GM12878 (cell line): ENCODE results near the gene RAC2. TPM values are rescaled to one million over a fixed set of nuclear protein-coding genes. Genes with fewer than 3 reads are reported as not detected.

Experiments
- BCLAF1 ChIP-seq: fragments of 450-650 bp; IDR thresholded peaks from 2 replicates; pipeline ENCODE4 v1.6.1; 2017; ENCODE audit warnings: antibody characterized with exemption, mild to moderate bottlenecking, moderate library complexity
- EGR1 ChIP-seq, 2 experiments: IDR thresholded peaks; 1 replicate in 1 of 2; 2 replicates in 1 of 2; pipeline ENCODE4 v1.6.1; 2011 to 2012; ENCODE audit warnings: low read depth in 2 of 2, low read length in 2 of 2, borderline replicate concordance in 1 of 2, mild to moderate bottlenecking in 1 of 2, moderate library complexity in 1 of 2
- IKZF2 ChIP-seq, 2 experiments: fragments of 450-650 bp; IDR thresholded peaks; 2 replicates each; pipeline ENCODE4 v1.6.1; 2017; ENCODE audit warnings: mild to moderate bottlenecking in 2 of 2, moderate library complexity in 2 of 2
- MTA2 ChIP-seq: fragments of 450-650 bp; IDR thresholded peaks from 2 replicates; pipeline ENCODE4 v1.6.1; 2016; ENCODE audit warnings: low read depth, mild to moderate bottlenecking, moderate library complexity
- NFIC ChIP-seq: IDR thresholded peaks from 2 replicates; pipeline ENCODE4 v1.6.1; 2012; ENCODE audit warnings: low read depth, mild to moderate bottlenecking, inconsistent platforms, low read length, moderate library complexity
- RAD21 ChIP-seq: IDR thresholded peaks from 2 replicates; pipeline ENCODE4 v1.6.1; 2011; ENCODE audit warnings: mild to moderate bottlenecking, low read depth, low read length, moderate library complexity; ENCODE audit not compliant: insufficient read depth
- SREBF2 ChIP-seq: IDR thresholded peaks from 2 replicates; pipeline ENCODE4 v1.6.1; 2012; ENCODE audit warnings: mild to moderate bottlenecking, low read length
- SUPT20H ChIP-seq: IDR thresholded peaks from 2 replicates; pipeline ENCODE4 v1.6.1; 2011; ENCODE audit warnings: low read depth, mild to moderate bottlenecking, low read length, moderate library complexity, borderline replicate concordance; ENCODE audit not compliant: control insufficient read depth
- YY1 ChIP-seq: IDR thresholded peaks from 2 replicates; pipeline ENCODE4 v1.6.1; 2011; ENCODE audit warnings: low read depth, mild to moderate bottlenecking, low read length
- ZNF24 ChIP-seq: fragments of 450-650 bp; IDR thresholded peaks from 2 replicates; pipeline ENCODE4 v1.6.1; 2017; ENCODE audit warnings: antibody characterized with exemption, mild to moderate bottlenecking
- ZNF592 ChIP-seq: fragments of 450-650 bp; IDR thresholded peaks from 2 replicates; pipeline ENCODE4 v1.6.1; 2017; ENCODE audit warnings: mild to moderate bottlenecking, moderate library complexity
- polyA plus RNA-seq, 11 experiments: library from polyadenylated mRNA; depleted of rRNA in 4 of 11; unstranded in 6 of 11; stranded (reverse) in 5 of 11; fragments of >200 nt; fragmentation: Nextera tagmentation in 4 of 11; fragmentation: Illumina TruSeq in 1 of 11; extraction: Ambion mirVana in 4 of 11; extraction: Trizol in 1 of 11; gene quantifications; 1 replicate in 1 of 11; 2 replicates in 10 of 11; pipeline versions ENCODE4 v1.2.1 to v1.2.3, GENCODE V29; 2011 to 2016; ENCODE audit warnings: inconsistent platforms in 2 of 11, missing spikeins in 2 of 11, low read depth in 1 of 11
- total RNA-seq, 4 experiments: library from RNA; depleted of rRNA in 3 of 4; stranded (reverse); fragments of >200 nt in 3 of 4; fragmentation: Illumina TruSeq in 1 of 4; extraction: Trizol in 1 of 4; gene quantifications; 2 replicates each; pipeline versions ENCODE4 v1.2.1 to v1.2.3, GENCODE V29; 2013 to 2021
- TF ChIP-seq, protein P1 (sequence below): fragments of 450-650 bp; formaldehyde crosslinking; IDR thresholded peaks from 2 replicates; pipeline ENCODE4 v1.5.0; 2022; ENCODE audit warnings: mild to moderate bottlenecking, missing genetic modification characterization

RAC2 gene
- total and polyA plus RNA-seq, 10 of the 15 experiments (the other 5 are each of a cell fraction or from before 2014, with no cell fraction given), result 102 to 386 (median 304) TPM

- TF ChIP-seq NFIC, result no peak
- TF ChIP-seq YY1, result 0 out of 2 replicates have a peak, but pooled peaks have one; percentile 32
- TF ChIP-seq EGR1 (IDR thresholded peaks at IDR 0.05; ENCODE audit: borderline replicate concordance in 1 of 2, low read depth in 2 of 2, low read length in 2 of 2), result 0 out of 3 replicates have a peak, but pooled peaks of 1 of the 2 experiments have one; percentile 3
- TF ChIP-seq ZNF24, result 0 out of 2 replicates have a peak, but pooled peaks have one; percentile 20
- TF ChIP-seq SREBF2, result no peak
- no peak for TF ChIP-seq BCLAF1
- no peak for TF ChIP-seq SUPT20H
- TF ChIP-seq MTA2, result 0 out of 2 replicates have a peak, but pooled peaks have one; percentile 6
- TF ChIP-seq IKZF2 (IDR thresholded peaks at IDR 0.05), result peak in 1 of 2 experiments; percentile 26; a peak in 2 of 4 replicates
- peak; percentile 78 for TF ChIP-seq RAD21
- TF ChIP-seq ZNF592, result 0 out of 2 replicates have a peak, but pooled peaks have one; percentile 44
- TF ChIP-seq, protein P1, sequence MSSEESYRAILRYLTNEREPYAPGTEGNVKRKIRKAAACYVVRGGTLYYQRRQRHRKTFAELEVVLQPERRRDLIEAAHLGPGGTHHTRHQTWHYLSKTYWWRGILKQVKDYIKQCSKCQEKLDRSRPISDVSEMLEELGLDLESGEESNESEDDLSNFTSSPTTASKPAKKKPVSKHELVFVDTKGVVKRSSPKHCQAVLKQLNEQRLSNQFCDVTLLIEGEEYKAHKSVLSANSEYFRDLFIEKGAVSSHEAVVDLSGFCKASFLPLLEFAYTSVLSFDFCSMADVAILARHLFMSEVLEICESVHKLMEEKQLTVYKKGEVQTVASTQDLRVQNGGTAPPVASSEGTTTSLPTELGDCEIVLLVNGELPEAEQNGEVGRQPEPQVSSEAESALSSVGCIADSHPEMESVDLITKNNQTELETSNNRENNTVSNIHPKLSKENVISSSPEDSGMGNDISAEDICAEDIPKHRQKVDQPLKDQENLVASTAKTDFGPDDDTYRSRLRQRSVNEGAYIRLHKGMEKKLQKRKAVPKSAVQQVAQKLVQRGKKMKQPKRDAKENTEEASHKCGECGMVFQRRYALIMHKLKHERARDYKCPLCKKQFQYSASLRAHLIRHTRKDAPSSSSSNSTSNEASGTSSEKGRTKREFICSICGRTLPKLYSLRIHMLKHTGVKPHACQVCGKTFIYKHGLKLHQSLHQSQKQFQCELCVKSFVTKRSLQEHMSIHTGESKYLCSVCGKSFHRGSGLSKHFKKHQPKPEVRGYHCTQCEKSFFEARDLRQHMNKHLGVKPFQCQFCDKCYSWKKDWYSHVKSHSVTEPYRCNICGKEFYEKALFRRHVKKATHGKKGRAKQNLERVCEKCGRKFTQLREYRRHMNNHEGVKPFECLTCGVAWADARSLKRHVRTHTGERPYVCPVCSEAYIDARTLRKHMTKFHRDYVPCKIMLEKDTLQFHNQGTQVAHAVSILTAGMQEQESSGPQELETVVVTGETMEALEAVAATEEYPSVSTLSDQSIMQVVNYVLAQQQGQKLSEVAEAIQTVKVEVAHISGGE, result no peak
These were observed 45.6 kb downstream of the RAC2 start (continued) for GRCh38 chr22:37198258-37199102.
